Tibial nerve (tissue), 4 donors: Measurements from ENCODE around the gene SLC45A3. TPM values are rescaled to one million over a fixed set of nuclear protein-coding genes. Genes with fewer than 3 reads are reported as not detected.
A peak's percentile ranks its signal among the peaks of the same experiment; 100 is the strongest.

ENCODE experiments used
- DNase-seq, 2 donors: peaks; one replicate each; pipeline ENCODE4 v3.0.0-alpha.2; 2019; ENCODE audit warnings: low spot score in 2 of 2
- H3K27ac ChIP-seq, 4 donors: fragments of 200-600 bp; sonication (generic) in 3 of 4; one replicate each; pipeline ENCODE4 v1.5.1; 2017 to 2019; ENCODE audit warnings: mild to moderate bottlenecking in 1 of 4
- H3K27me3 ChIP-seq, 2 donors: fragments of 200-600 bp; sonication (generic) in 1 of 2; one replicate each; pipeline versions ENCODE4 v1.5.1 to v1.6.0; 2017 to 2019
- H3K36me3 ChIP-seq, 3 donors: fragments of 200-600 bp; sonication (generic); one replicate each; pipeline ENCODE4 v1.5.1; 2018 to 2019
- H3K4me1 ChIP-seq, 4 donors: fragments of 200-600 bp; sonication (generic) in 3 of 4; one replicate each; pipeline ENCODE4 v1.5.1; 2017 to 2019
- H3K4me3 ChIP-seq, 4 donors: fragments of 200-600 bp; sonication (generic) in 3 of 4; one replicate each; pipeline ENCODE4 v1.5.1; 2017 to 2019; ENCODE audit warnings: mild to moderate bottlenecking in 1 of 4, moderate library complexity in 1 of 4
- H3K9me3 ChIP-seq, 4 donors: fragments of 200-600 bp; sonication (generic) in 3 of 4; one replicate each; pipeline ENCODE4 v1.5.1; 2017 to 2019
- CTCF ChIP-seq, 5 experiments: fragments of 200-600 bp in 3 of 5; fragments of 450-650 bp in 2 of 5; sonication (generic) in 3 of 5; IDR thresholded peaks; one replicate each; pipeline ENCODE4 v1.5.1; 2016 to 2019; ENCODE audit warnings: antibody characterized with exemption in 5 of 5, mild to moderate bottlenecking in 3 of 5, moderate library complexity in 2 of 5
- EP300 ChIP-seq, 2 donors: sonication (generic); formaldehyde crosslinking; IDR thresholded peaks; one replicate each; pipeline ENCODE4 v1.6.1; 2017; ENCODE audit warnings: antibody characterized with exemption in 2 of 2, mild to moderate bottlenecking in 1 of 2
- POLR2A ChIP-seq, 2 donors: fragments of 450-650 bp; IDR thresholded peaks; one replicate each; pipeline ENCODE4 v1.6.1; 2017; ENCODE audit warnings: antibody characterized with exemption in 2 of 2, mild to moderate bottlenecking in 2 of 2, moderate library complexity in 2 of 2
- WGBS, 2 donors: methylation state at CpG; one replicate each; pipeline ENCODE4 v1.1.5; 2018; 5-methylcytosine and 5-hydroxymethylcytosine counted together
- total RNA-seq, 4 donors: library from RNA; depleted of rRNA; stranded (reverse); fragments of >200 nt; gene quantifications; one replicate each; pipeline ENCODE4 v1.1.0, GENCODE V29; 2016

The SLC45A3 gene
- total RNA-seq, 4 donors from 2014 or later: 0.44 to 2.9 (median 1.3) TPM

GRCh38 chr1:205665201-205666045 is 14.9 kb downstream of the SLC45A3 start:
- Histone ChIP-seq H3K36me3 (no peaks in the 10 kb centered on the region), H3K27ac (peak overlapping the region in 1 of 4 donors; percentile 34), H3K9me3 (no peaks in the 10 kb centered on the region), H3K4me3 (no peak overlapping the region), H3K27me3 (peaks cover 0 to 9% of the 10 kb centered on the region in 2 donors), H3K4me1 (peaks cover 0 to 38% (median 21%) of the 10 kb centered on the region in 4 donors)
- TF ChIP-seq POLR2A (IDR thresholded peaks at IDR 0.05) (no peak), EP300 (IDR thresholded peaks at IDR 0.05) (no peak), CTCF (IDR thresholded peaks at IDR 0.05) (no peak)
- no peak for DNase-seq
- 60 to 74% methylated on average over 9 of the region's 9 CpGs for WGBS, 2 donors

- Histone ChIP-seq H3K4me3 (no peak overlapping the region), H3K4me1 (peaks cover 0 to 28% (median 12%) of the 10 kb centered on the region in 4 donors), H3K27ac (peak overlapping the region in 1 of 4 donors; percentile 34), H3K27me3 (peaks cover 0 to under 1% of the 10 kb centered on the region in 2 donors), H3K9me3 (no peaks in the 10 kb centered on the region), H3K36me3 (no peaks in the 10 kb centered on the region)
- DNase-seq: no peak
- TF ChIP-seq CTCF (IDR thresholded peaks at IDR 0.05) (no peak), EP300 (IDR thresholded peaks at IDR 0.05) (no peak), POLR2A (IDR thresholded peaks at IDR 0.05) (no peak)
- 69 to 80% methylated on average over 14 to 16 of the region's 19 CpGs for WGBS, 2 donors
These were observed 15.8 kb downstream of the SLC45A3 start for GRCh38 chr1:205664399-205665017.

GRCh38 chr1:205663286-205663936 is 16.9 kb downstream of the SLC45A3 start:
- H3K36me3 ChIP-seq: no peaks in the 10 kb centered on the region
- peaks cover 0 to 20% (median 5%) of the 10 kb centered on the region in 4 donors for H3K4me1 ChIP-seq
- H3K9me3 ChIP-seq: no peaks in the 10 kb centered on the region
- no peak for DNase-seq
- no peak overlapping the region for H3K4me3 ChIP-seq
- H3K27ac ChIP-seq: no peak overlapping the region
- H3K27me3 ChIP-seq: no peaks in the 10 kb centered on the region
- WGBS, 2 donors: 84 to 86% methylated on average over 16 of the region's 18 CpGs
- no peak for TF ChIP-seq CTCF (IDR thresholded peaks at IDR 0.05)
- TF ChIP-seq EP300 (IDR thresholded peaks at IDR 0.05): no peak
- TF ChIP-seq POLR2A (IDR thresholded peaks at IDR 0.05): no peak

- H3K36me3 ChIP-seq: no peaks in the 10 kb centered on the region
- DNase-seq: no peak
- no peak overlapping the region for H3K27ac ChIP-seq
- TF ChIP-seq EP300 (IDR thresholded peaks at IDR 0.05) (no peak), POLR2A (IDR thresholded peaks at IDR 0.05) (no peak), CTCF (IDR thresholded peaks at IDR 0.05) (no peak)
- H3K4me3 ChIP-seq: no peak overlapping the region
- H3K9me3 ChIP-seq: no peaks in the 10 kb centered on the region
- WGBS, 2 donors: 88 to 100% methylated on average over 11 to 22 of the region's 24 CpGs
- peaks cover 0 to 13% (median 3%) of the 10 kb centered on the region in 4 donors for H3K4me1 ChIP-seq
- no peaks in the 10 kb centered on the region for H3K27me3 ChIP-seq
These were observed 17.5 kb downstream of the SLC45A3 start for GRCh38 chr1:205662791-205663190.
